CD4-positive, alpha-beta memory T cell (primary cell): ENCODE measurements around the gene PSTK. TPM values are rescaled to one million over a fixed set of nuclear protein-coding genes. Genes with fewer than 3 reads are reported as not detected.

Experiments used
- CTCF ChIA-PET: fragments of 350-600 bp; sonication (Branson Sonifier 250); formaldehyde crosslinking; loops from one replicate; lab custom pipeline; 2021; ENCODE audit warnings: inconsistent platforms; ENCODE audit not compliant: partially characterized antibody; lab: Charles Lee
- POLR2A ChIA-PET: fragments of 350-600 bp; sonication (Branson Sonifier 250); formaldehyde crosslinking; loops from one replicate; lab custom pipeline; 2021; ENCODE audit not compliant: partially characterized antibody; lab: Charles Lee
- DNase-seq, 5 donors: peaks; one replicate each; pipeline versions ENCODE4 v3.0.0 to v3.0.0-alpha.2; 2020 to 2022; ENCODE audit warnings: mixed read lengths in 1 of 5
- H3K27ac ChIP-seq: one replicate; pipeline ENCODE4 v1.7.0; 2013; ENCODE audit warnings: low read depth, low read length
- H3K27me3 ChIP-seq: 2 replicates; pipeline ENCODE4 v1.7.0; 2013; ENCODE audit warnings: mild to moderate bottlenecking, low read length, moderate library complexity; ENCODE audit not compliant: insufficient read depth
- H3K36me3 ChIP-seq: 2 replicates; pipeline ENCODE4 v1.7.0; 2013; ENCODE audit warnings: mild to moderate bottlenecking, low read length, moderate library complexity; ENCODE audit not compliant: insufficient read depth
- H3K4me1 ChIP-seq: 2 replicates; pipeline ENCODE4 v1.7.0; 2013; ENCODE audit warnings: mild to moderate bottlenecking, low read length, moderate library complexity; ENCODE audit not compliant: insufficient read depth
- H3K4me3 ChIP-seq, 2 donors: one replicate each; pipeline ENCODE4 v1.7.0; 2013; ENCODE audit warnings: low read length in 2 of 2, mild to moderate bottlenecking in 1 of 2
- H3K9me3 ChIP-seq, 2 donors: one replicate each; pipeline ENCODE4 v1.7.0; 2013; ENCODE audit warnings: low read length in 2 of 2, control low read depth in 1 of 2; ENCODE audit not compliant: control insufficient read depth in 1 of 2
- H3K27ac Mint-ChIP-seq, 7 donors: one replicate each; pipeline ENCODE4 v1.8.0; 2020 to 2021; ENCODE audit warnings: mixed read lengths in 7 of 7, mild to moderate bottlenecking in 6 of 7, inconsistent platforms in 3 of 7, moderate library complexity in 3 of 7
- H3K27me3 Mint-ChIP-seq, 2 donors: one replicate each; pipeline ENCODE4 v1.8.0; 2020 to 2021; ENCODE audit warnings: mixed read lengths in 2 of 2
- H3K36me3 Mint-ChIP-seq, 2 donors: one replicate each; pipeline ENCODE4 v1.8.0; 2020 to 2021; ENCODE audit warnings: mixed read lengths in 2 of 2, inconsistent platforms in 1 of 2, mild to moderate bottlenecking in 1 of 2
- H3K4me1 Mint-ChIP-seq, 4 donors: one replicate each; pipeline ENCODE4 v1.8.0; 2020 to 2021; ENCODE audit warnings: mixed read lengths in 4 of 4, mild to moderate bottlenecking in 1 of 4
- H3K4me3 Mint-ChIP-seq, 8 donors: one replicate each; pipeline ENCODE4 v1.8.0; 2020 to 2021; ENCODE audit warnings: mixed read lengths in 8 of 8, mild to moderate bottlenecking in 7 of 8, moderate library complexity in 6 of 8, inconsistent platforms in 3 of 8
- H3K9me3 Mint-ChIP-seq, 8 donors: one replicate each; pipeline ENCODE4 v1.8.0; 2020 to 2021; ENCODE audit warnings: mixed read lengths in 8 of 8, mild to moderate bottlenecking in 5 of 8, inconsistent platforms in 3 of 8, moderate library complexity in 1 of 8
- intact Hi-C: fragments of 100-400 bp; cut with micrococcal nuclease; formaldehyde crosslinking; loops from one replicate; pipeline ENCODE4 v1.15.1; 2023
- polyA plus RNA-seq, 2 donors: library from polyadenylated mRNA; unstranded; fragments of 300-500 nt; fragmentation: Illumina TruSeq; gene quantifications; one replicate each; pipeline ENCODE4 v1.2.3, GENCODE V29; 2021
- total RNA-seq, 2 experiments: library from RNA; stranded (reverse); gene quantifications; one replicate each; pipeline ENCODE4 v1.2.3, GENCODE V29; 2021

The PSTK gene
- total and polyA plus RNA-seq, 4 experiments from 2014 or later: 3.9 to 11.6 (median 5.3) TPM

DNA sequence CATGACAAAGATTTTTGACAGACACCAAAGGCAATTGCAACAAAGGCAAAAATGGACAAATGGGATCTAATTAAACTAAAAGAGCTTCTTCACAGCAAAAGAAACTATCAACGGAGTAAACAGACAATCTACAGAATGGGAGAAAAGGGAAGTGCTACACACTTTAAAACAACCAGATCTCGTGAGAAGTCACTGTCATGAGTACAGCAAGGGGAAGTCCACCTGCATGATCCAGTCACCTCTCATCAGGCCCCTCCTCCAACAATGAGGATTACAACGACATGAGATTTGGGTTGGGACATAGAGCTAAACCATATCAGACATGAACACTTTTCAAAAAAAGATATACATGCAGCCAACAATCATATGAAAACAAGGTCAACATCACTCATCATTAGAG, 11.5 kb upstream of the PSTK start:
- DNase-seq: no peak
- H3K27me3 Mint-ChIP-seq: peaks cover 15 to 17% of the 10 kb centered on the region in 2 donors
- H3K4me1 Mint-ChIP-seq: no peaks in the 10 kb centered on the region
- ChIA-PET CTCF (interaction anchor here (1.3 to 1.7 kb wide), 2 partner anchors 11 kb away, joined by 3 to 6 read pairs; partner anchors contain the start of gene PSTK), POLR2A (no interaction called here)
- intact Hi-C loops: no loop called here
- H3K4me3 ChIP-seq: no peak overlapping the region
- H3K27me3 ChIP-seq: no peaks in the 10 kb centered on the region
- peaks cover 7 to 10% of the 10 kb centered on the region in 2 donors for H3K36me3 Mint-ChIP-seq
- no peaks in the 10 kb centered on the region for H3K4me1 ChIP-seq
- H3K27ac ChIP-seq: no peak overlapping the region
- no peak overlapping the region for H3K4me3 Mint-ChIP-seq
- peaks cover 0 to 39% (median 29%) of the 10 kb centered on the region in 8 donors for H3K9me3 Mint-ChIP-seq
- no peak overlapping the region for H3K27ac Mint-ChIP-seq
- H3K9me3 ChIP-seq: no peaks in the 10 kb centered on the region
- no peaks in the 10 kb centered on the region for H3K36me3 ChIP-seq

DNA sequence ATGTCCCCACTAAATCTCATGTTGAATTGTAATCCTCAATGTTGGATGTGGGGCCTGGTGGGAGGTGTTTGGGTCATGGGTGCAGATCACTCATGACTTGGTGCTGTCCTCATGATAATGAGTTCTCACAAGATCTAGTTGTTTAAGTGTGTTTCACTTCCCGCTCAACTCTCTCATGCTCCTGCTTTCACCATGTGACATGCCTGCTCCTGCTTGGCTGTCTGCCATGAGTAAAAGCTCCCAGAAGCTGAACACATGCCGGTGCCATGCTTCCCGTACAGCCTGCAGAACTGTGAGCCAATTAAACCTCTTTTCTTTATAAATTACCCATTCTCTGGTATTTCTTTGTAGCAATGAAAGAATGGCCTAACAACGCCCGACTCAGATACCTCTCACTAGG, 6.2 kb upstream of the PSTK start:
- H3K27me3 Mint-ChIP-seq: peaks cover 6 to 7% of the 10 kb centered on the region in 2 donors
- H3K36me3 ChIP-seq: no peaks in the 10 kb centered on the region

DNA sequence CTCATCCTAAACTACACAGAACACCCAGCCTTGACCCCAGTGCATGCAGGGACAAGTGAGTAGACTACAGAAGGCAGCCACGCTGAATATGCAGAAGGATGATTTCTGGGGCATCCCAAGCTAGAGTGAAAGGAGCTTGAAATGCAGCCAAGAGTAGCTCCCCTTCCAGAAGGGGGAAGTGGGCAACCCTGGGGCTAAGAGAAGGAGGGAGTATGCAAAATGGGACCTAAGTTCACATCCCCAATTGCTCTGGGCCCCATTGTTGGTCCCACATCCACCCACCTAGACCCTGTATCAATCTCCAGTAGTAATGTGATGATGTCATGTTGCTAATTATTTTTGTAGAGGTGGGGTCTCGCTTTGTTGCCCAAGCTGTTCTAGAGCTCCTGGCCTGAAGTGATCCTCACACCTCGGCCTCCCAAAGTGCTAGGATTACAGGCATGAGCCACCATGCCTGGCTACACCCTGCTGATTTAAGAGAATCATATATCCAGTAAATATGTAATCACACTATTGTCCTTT, 5.6 kb upstream of the PSTK start:
- Mint-ChIP-seq H3K4me1 (peaks cover 0 to under 1% (median under 1%) of the 10 kb centered on the region in 4 donors), H3K27ac (no peak overlapping the region)
- no peak overlapping the region for H3K27ac ChIP-seq

More for the DNA sequence above, 6.2 kb upstream of the PSTK start:
- no peak overlapping the region for H3K4me3 Mint-ChIP-seq
- H3K27ac ChIP-seq: no peak overlapping the region
- no peaks in the 10 kb centered on the region for H3K36me3 Mint-ChIP-seq
- H3K27ac Mint-ChIP-seq: no peak overlapping the region
- no peaks in the 10 kb centered on the region for H3K27me3 ChIP-seq
- intact Hi-C loops: no loop called here
- no peaks in the 10 kb centered on the region for H3K4me1 ChIP-seq
- POLR2A ChIA-PET: no interaction called here
- no peaks in the 10 kb centered on the region for H3K4me1 Mint-ChIP-seq
- no peaks in the 10 kb centered on the region for H3K9me3 ChIP-seq
- no peak for DNase-seq
- H3K4me3 ChIP-seq: no peak overlapping the region
- CTCF ChIA-PET: no interaction called here
- peaks cover 0 to 2% (median 0%) of the 10 kb centered on the region in 8 donors for H3K9me3 Mint-ChIP-seq

DNA sequence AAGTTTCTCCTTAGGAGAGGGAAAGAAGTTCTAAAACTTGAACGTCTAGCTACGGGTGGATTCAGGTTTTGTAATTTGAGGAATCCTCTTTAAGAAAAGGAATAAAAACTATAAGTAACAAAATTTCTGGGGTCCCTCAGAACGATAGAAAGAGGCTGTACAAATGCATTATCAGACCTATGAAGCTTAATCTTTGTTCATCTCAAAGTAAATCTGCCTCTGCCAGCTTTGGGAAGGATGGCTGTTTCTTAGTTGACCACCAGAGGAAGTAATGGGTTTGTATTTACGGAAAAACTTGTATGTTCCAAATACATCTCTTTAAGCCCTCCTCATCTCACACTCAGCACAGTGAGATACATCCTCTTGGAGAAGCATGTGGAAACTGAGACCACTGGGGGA, 864 bp downstream of the PSTK start:
- ChIA-PET CTCF (interaction anchor here (0.7 to 3.2 kb wide), 9 partner anchors 10 to 577 kb away, joined by 3 to 36 read pairs (median 5); partner anchors contain the start of genes ACADSB, C10orf88 and IKZF5), POLR2A (interaction anchor here (0.6 to 6.6 kb wide), 8 partner anchors 18 to 261 kb away, joined by 3 to 74 read pairs (median 6); partner anchors contain the start of genes ACADSB, BUB3, C10orf88 and FAM24B)
- peak overlapping the region; percentile 90 to 94 (median 92) for H3K4me3 Mint-ChIP-seq
- peaks cover 9 to 24% (median 15%) of the 10 kb centered on the region in 4 donors for H3K4me1 Mint-ChIP-seq
- DNase-seq: peak in 2 of 5 donors; percentile 4
- Histone ChIP-seq H3K27ac (no peak overlapping the region), H3K4me3 (peak overlapping the region in 1 of 2 donors; percentile 88), H3K27me3 (no peaks in the 10 kb centered on the region), H3K4me1 (peaks cover 13% of the 10 kb centered on the region), H3K9me3 (no peaks in the 10 kb centered on the region), H3K36me3 (no peaks in the 10 kb centered on the region)
- H3K9me3 Mint-ChIP-seq: no peaks in the 10 kb centered on the region
- no peaks in the 10 kb centered on the region for H3K27me3 Mint-ChIP-seq
- intact Hi-C loops: no loop called here
- H3K27ac Mint-ChIP-seq: peak overlapping the region; percentile 43 to 98 (median 97)
- H3K36me3 Mint-ChIP-seq: peaks cover 10 to 11% of the 10 kb centered on the region in 2 donors

More for the DNA sequence above, 5.6 kb upstream of the PSTK start:
- H3K4me3 Mint-ChIP-seq: no peak overlapping the region
- no peaks in the 10 kb centered on the region for H3K27me3 ChIP-seq
- H3K9me3 Mint-ChIP-seq: no peaks in the 10 kb centered on the region
- peaks cover 4 to 7% of the 10 kb centered on the region in 2 donors for H3K27me3 Mint-ChIP-seq
- H3K9me3 ChIP-seq: no peaks in the 10 kb centered on the region
- intact Hi-C loops: no loop called here
- CTCF ChIA-PET: interaction anchor here (1.7 kb wide), 1 partner anchor 8 kb away, joined by 3 read pairs; no protein-coding TSS in a partner anchor
- H3K36me3 ChIP-seq: no peaks in the 10 kb centered on the region
- H3K4me1 ChIP-seq: peaks cover 2% of the 10 kb centered on the region
- H3K36me3 Mint-ChIP-seq: no peaks in the 10 kb centered on the region
- DNase-seq: no peak
- no peak overlapping the region for H3K4me3 ChIP-seq
- POLR2A ChIA-PET: no interaction called here

DNA sequence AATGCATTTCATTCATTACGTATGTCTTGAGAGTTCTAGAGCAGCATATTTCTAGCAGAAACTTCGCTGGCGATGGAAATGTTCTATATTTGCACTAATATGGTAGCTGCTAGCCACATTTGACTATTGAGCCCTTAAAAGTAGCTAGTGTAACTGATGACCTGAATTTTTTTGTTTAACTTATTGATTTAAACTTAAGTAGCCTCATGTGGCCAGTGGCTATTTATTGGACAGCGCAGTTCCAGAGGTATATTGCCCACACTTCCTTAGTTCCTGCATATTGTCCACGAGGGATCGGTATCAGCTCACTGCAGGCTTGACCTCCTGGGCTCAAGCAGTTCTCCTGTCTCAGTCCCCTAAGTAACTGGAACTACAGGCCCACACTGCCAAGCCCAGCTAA, 3.7 kb downstream of the PSTK start:
- H3K27ac Mint-ChIP-seq: no peak overlapping the region
- no peaks in the 10 kb centered on the region for H3K9me3 Mint-ChIP-seq
- ChIA-PET POLR2A (interaction anchor here (1.9 to 6.6 kb wide), 2 partner anchors 24 to 30 kb away, joined by 7 to 74 read pairs; partner anchors contain the start of genes ACADSB, C10orf88 and IKZF5), CTCF (interaction anchor here (1.5 kb wide), 1 partner anchor 39 kb away, joined by 3 read pairs; no protein-coding TSS in a partner anchor)
- intact Hi-C loops: no loop called here
- DNase-seq: no peak
- H3K4me1 Mint-ChIP-seq: peaks cover 9 to 24% (median 15%) of the 10 kb centered on the region in 4 donors
- peaks cover 13% of the 10 kb centered on the region for H3K4me1 ChIP-seq
- no peaks in the 10 kb centered on the region for H3K27me3 Mint-ChIP-seq
- no peaks in the 10 kb centered on the region for H3K27me3 ChIP-seq
- H3K27ac ChIP-seq: no peak overlapping the region
- no peaks in the 10 kb centered on the region for H3K36me3 ChIP-seq
- H3K36me3 Mint-ChIP-seq: peaks cover 18% of the 10 kb centered on the region in 2 donors
- no peak overlapping the region for H3K4me3 Mint-ChIP-seq
- no peak overlapping the region for H3K4me3 ChIP-seq
- no peaks in the 10 kb centered on the region for H3K9me3 ChIP-seq

DNA sequence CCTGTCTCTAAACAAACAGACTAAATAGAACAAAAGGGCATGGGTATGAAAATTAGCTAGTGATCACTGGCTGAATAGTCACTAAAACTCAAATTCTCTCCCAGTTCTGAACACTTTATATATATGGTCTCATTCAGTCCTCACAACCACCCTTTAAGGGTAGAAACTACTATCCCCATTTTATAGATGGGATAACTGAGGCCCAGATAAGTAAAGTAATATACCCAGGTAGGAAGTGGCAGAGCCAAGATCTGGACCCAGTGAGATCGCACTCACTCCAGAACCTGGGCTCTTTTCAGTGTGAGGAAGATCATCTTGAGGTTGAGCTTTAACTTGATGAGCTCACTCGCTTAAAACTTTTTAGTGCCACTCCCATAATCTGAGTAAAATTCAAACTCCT, 4.5 kb downstream of the PSTK start:
- Histone ChIP-seq H3K9me3 (no peaks in the 10 kb centered on the region), H3K4me3 (no peak overlapping the region), H3K36me3 (no peaks in the 10 kb centered on the region), H3K27ac (no peak overlapping the region), H3K27me3 (no peaks in the 10 kb centered on the region), H3K4me1 (peaks cover 11% of the 10 kb centered on the region)
- Mint-ChIP-seq H3K27ac (peak overlapping the region in 3 of 7 donors; percentile 13 to 17 (median 14)), H3K4me1 (peaks cover 8 to 23% (median 13%) of the 10 kb centered on the region in 4 donors), H3K27me3 (no peaks in the 10 kb centered on the region), H3K36me3 (peaks cover 17 to 18% of the 10 kb centered on the region in 2 donors), H3K4me3 (no peak overlapping the region), H3K9me3 (no peaks in the 10 kb centered on the region)
- DNase-seq: no peak
- ChIA-PET CTCF (interaction anchor here (1.3 kb wide), 1 partner anchor 23 kb away, joined by 3 read pairs; no protein-coding TSS in a partner anchor), POLR2A (interaction anchor here (1.9 to 6.6 kb wide), 2 partner anchors 23 to 31 kb away, joined by 7 to 74 read pairs; partner anchors contain the start of genes ACADSB, C10orf88 and IKZF5)
- intact Hi-C loops: no loop called here

DNA sequence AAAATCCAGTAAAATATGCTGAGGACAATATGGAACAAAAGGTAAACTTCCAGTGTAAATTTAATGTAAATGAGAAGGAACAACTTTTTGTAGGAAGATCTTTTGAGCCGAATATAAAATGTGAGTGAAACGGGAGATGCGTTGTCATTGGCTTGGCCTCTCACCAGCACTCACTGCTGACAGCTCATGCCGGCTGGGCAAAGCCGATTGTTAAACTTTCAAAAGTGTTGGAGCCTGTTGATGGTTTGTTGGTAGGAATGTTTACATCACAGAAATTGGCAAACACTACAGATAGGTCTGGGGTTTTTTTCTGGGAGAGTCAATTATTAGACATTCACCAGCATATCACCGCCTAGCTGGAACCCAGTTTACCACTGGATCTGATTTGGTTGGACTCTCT, 6.1 kb downstream of the PSTK start:
- intact Hi-C loops: no loop called here
- DNase-seq: no peak

More for the DNA sequence above, 6.1 kb downstream of the PSTK start:
- CTCF ChIA-PET: no interaction called here
- no peaks in the 10 kb centered on the region for H3K36me3 ChIP-seq
- peaks cover 18 to 19% of the 10 kb centered on the region in 2 donors for H3K36me3 Mint-ChIP-seq
- no peaks in the 10 kb centered on the region for H3K9me3 Mint-ChIP-seq
- no peaks in the 10 kb centered on the region for H3K27me3 ChIP-seq
- no peaks in the 10 kb centered on the region for H3K27me3 Mint-ChIP-seq
- H3K4me1 ChIP-seq: no peaks in the 10 kb centered on the region
- peaks cover 0 to 10% (median under 1%) of the 10 kb centered on the region in 4 donors for H3K4me1 Mint-ChIP-seq
- no peaks in the 10 kb centered on the region for H3K9me3 ChIP-seq
- POLR2A ChIA-PET: no interaction called here
- H3K27ac ChIP-seq: no peak overlapping the region
- no peak overlapping the region for H3K27ac Mint-ChIP-seq
- no peak overlapping the region for H3K4me3 ChIP-seq
- no peak overlapping the region for H3K4me3 Mint-ChIP-seq
